Breast epithelium (tissue), 3 donors: ENCODE results near the gene TSFM.

Experiments
- CTCF ChIP-seq, 3 donors: fragments of 450-650 bp; IDR thresholded peaks; one replicate each; pipeline ENCODE4 v1.5.1; 2016 to 2017; ENCODE audit warnings: antibody characterized with exemption in 3 of 3, mild to moderate bottlenecking in 3 of 3, moderate library complexity in 3 of 3
- POLR2A ChIP-seq: fragments of 450-650 bp; IDR thresholded peaks from one replicate; pipeline ENCODE4 v1.6.1; 2016; ENCODE audit warnings: antibody characterized with exemption, mild to moderate bottlenecking, moderate library complexity

- TF ChIP-seq CTCF (IDR thresholded peaks at IDR 0.05), result no peak
- TF ChIP-seq POLR2A, result no peak
These were observed 16.7 kb upstream of the TSFM start for GRCh38 chr12:57765698-57766463.
